Keratinocyte (primary cell): ENCODE data around the gene ZNF358.

Experiments
- EZH2 ChIP-seq: IDR thresholded peaks from one replicate; pipeline ENCODE4 v1.6.1; 2012; ENCODE audit warnings: inconsistent platforms, mild to moderate bottlenecking, low read length, moderate library complexity
- TF ChIP-seq, protein P1 (sequence below), 3 experiments: IDR thresholded peaks in 1 of 3; conservative IDR thresholded peaks in 1 of 3; optimal IDR thresholded peaks in 1 of 3; 2 replicates in 2 of 3; 3 replicates in 1 of 3; pipeline versions ENCODE3 to v1.5.1; 2011; ENCODE audit warnings: low read length in 3 of 3, mild to moderate bottlenecking in 3 of 3, moderate library complexity in 2 of 3, control low read depth in 1 of 3, inconsistent platforms in 1 of 3; ENCODE audit not compliant: insufficient read depth in 2 of 3; ENCODE audit errors: extremely low read depth in 1 of 3

DNA sequence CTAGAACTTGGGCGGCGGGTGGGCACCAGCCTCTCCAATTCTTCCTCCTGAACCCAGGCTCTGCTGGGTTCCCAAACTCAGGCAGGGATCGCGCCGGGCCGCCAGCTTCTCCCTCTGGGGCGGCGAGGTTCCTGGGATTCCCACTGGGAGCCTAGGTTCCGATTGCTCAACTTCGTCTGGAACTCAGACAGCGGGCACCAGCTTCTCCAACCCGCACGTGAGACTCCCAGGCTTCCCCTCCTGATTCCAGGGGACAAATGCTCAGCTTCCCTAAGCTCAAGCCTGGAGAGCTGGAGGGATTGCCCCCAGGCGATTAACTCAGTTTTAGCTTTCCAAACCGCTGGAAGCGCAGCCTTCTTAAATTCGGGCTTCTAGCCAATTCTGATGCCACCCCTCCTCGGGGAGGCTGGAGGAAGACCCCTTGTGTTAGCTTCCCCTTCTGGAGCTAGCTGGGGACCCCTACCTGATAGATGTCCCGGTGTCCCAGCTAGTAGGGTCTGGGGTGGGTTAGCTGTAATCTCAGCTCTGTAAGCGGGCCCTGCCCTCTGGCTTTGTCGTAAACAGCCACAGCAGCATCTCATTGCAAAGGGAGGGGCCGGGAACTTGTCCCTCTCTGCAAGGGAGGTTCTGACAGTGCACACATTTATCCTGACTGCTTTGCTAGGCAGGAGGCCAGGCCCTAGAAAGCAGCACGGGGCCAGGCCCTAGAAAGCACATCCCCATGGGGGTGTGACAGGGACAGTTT lies 7.2 kb downstream of the ZNF358 start:
- TF ChIP-seq, protein P1, sequence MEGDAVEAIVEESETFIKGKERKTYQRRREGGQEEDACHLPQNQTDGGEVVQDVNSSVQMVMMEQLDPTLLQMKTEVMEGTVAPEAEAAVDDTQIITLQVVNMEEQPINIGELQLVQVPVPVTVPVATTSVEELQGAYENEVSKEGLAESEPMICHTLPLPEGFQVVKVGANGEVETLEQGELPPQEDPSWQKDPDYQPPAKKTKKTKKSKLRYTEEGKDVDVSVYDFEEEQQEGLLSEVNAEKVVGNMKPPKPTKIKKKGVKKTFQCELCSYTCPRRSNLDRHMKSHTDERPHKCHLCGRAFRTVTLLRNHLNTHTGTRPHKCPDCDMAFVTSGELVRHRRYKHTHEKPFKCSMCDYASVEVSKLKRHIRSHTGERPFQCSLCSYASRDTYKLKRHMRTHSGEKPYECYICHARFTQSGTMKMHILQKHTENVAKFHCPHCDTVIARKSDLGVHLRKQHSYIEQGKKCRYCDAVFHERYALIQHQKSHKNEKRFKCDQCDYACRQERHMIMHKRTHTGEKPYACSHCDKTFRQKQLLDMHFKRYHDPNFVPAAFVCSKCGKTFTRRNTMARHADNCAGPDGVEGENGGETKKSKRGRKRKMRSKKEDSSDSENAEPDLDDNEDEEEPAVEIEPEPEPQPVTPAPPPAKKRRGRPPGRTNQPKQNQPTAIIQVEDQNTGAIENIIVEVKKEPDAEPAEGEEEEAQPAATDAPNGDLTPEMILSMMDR (optimal IDR thresholded peaks at IDR 0.05 in 1 of 3, IDR thresholded peaks at IDR 0.05 in 1 of 3, conservative IDR thresholded peaks at IDR 0.05 in 1 of 3; ENCODE audit: extremely low read depth in 1 of 3, insufficient read depth in 2 of 3, low read length in 3 of 3), result no peak
- TF ChIP-seq EZH2, result no peak
